Measurements from ENCODE around the gene TSC2. TPM values are rescaled to one million over a fixed set of nuclear protein-coding genes. Genes with fewer than 3 reads are reported as not detected.
"Not testable (repeated sequence)": the region's sequence is repeated elsewhere in the genome, so short reads cannot be mapped to it uniquely, and the experiment has no call there.

Gene TSC2
- total RNA-seq, 2 donors from 2014 or later, result 86.3 to 168 TPM

- no peak for DNase-seq (ENCODE audit: low spot score)
Measured at GRCh38 chr16:2033057-2033908, 14.5 kb upstream of the TSC2 start.

GRCh38 chr16:2033909-2034695, 13.7 kb upstream of the TSC2 start:
- DNase-seq (ENCODE audit: low spot score); H3K27me3 ChIP-seq (replicated peaks; ENCODE audit: insufficient read depth); H3K9me3 ChIP-seq; H3K36me3 ChIP-seq; intact Hi-C loops (cut with DNase I): not testable (repeated sequence)
- Histone ChIP-seq H3K27ac (peak overlapping the region; percentile 77 to 86), H3K4me1 (replicated peaks) (peaks cover 43% of the 10 kb centered on the region), H3K4me3 (peak overlapping the region in 1 of 2 donors; percentile 28)
- WGBS, result 46% methylated on average over 13 of the region's 32 CpGs

More at GRCh38 chr16:2033057-2033908, 14.5 kb upstream of the TSC2 start:
- peaks cover 42% of the 10 kb centered on the region for H3K4me1 ChIP-seq (replicated peaks)
- WGBS, result 27% methylated on average over 20 of the region's 37 CpGs
- TF ChIP-seq CTCF (IDR thresholded peaks at IDR 0.05), result peak in 1 of 4 experiments; percentile 18
- no peak for TF ChIP-seq POLR2A (IDR thresholded peaks at IDR 0.05)
- TF ChIP-seq POLR2AphosphoS5 (IDR thresholded peaks at IDR 0.05), result peak; percentile 10
- intact Hi-C loops (cut with DNase I), result no loop called here
- peak overlapping the region in 1 of 2 donors; percentile 28 for H3K4me3 ChIP-seq
- no peaks in the 10 kb centered on the region for H3K9me3 ChIP-seq
- H3K27ac ChIP-seq, result peak overlapping the region; percentile 77 to 83
- no peaks in the 10 kb centered on the region for H3K36me3 ChIP-seq
- no peaks in the 10 kb centered on the region for H3K27me3 ChIP-seq (replicated peaks; ENCODE audit: insufficient read depth)

GRCh38 chr16:2034696-2035430, 12.9 kb upstream of the TSC2 start:
- Histone ChIP-seq H3K27ac (peak overlapping the region; percentile 86 to 93), H3K27me3 (replicated peaks; ENCODE audit: insufficient read depth) (no peaks in the 10 kb centered on the region), H3K36me3 (no peaks in the 10 kb centered on the region), H3K4me1 (replicated peaks) (peaks cover 45% of the 10 kb centered on the region), H3K4me3 (peak overlapping the region in 1 of 2 donors; percentile 7), H3K9me3 (no peaks in the 10 kb centered on the region)
- no peak for TF ChIP-seq CTCF (IDR thresholded peaks at IDR 0.05)
- 84% methylated on average over 17 of the region's 17 CpGs for WGBS
- intact Hi-C loops (cut with DNase I), result no loop called here
- DNase-seq (ENCODE audit: low spot score), result no peak

- Histone ChIP-seq H3K27me3 (replicated peaks; ENCODE audit: insufficient read depth) (no peaks in the 10 kb centered on the region), H3K9me3 (no peaks in the 10 kb centered on the region), H3K27ac (peak overlapping the region; percentile 86 to 93), H3K36me3 (no peaks in the 10 kb centered on the region), H3K4me3 (peak overlapping the region; percentile 3 to 7), H3K4me1 (replicated peaks) (peaks cover 49% of the 10 kb centered on the region)
- TF ChIP-seq POLR2A (IDR thresholded peaks at IDR 0.05) (no peak), POLR2AphosphoS5 (IDR thresholded peaks at IDR 0.05) (peak; percentile 13)
- no peak for DNase-seq (ENCODE audit: low spot score)
- intact Hi-C loops (cut with DNase I), result no loop called here
- WGBS, result 24% methylated on average over 26 of the region's 34 CpGs
Measured at GRCh38 chr16:2035431-2036199, 12.2 kb upstream of the TSC2 start.

- peak overlapping the region; percentile 86 to 93 for H3K27ac ChIP-seq
- intact Hi-C loops (cut with DNase I), result no loop called here
- no peak for TF ChIP-seq CTCF (IDR thresholded peaks at IDR 0.05)
- TF ChIP-seq POLR2AphosphoS5 (IDR thresholded peaks at IDR 0.05), result no peak
- TF ChIP-seq POLR2A (IDR thresholded peaks at IDR 0.05), result no peak
- no peak for DNase-seq (ENCODE audit: low spot score)
- H3K36me3 ChIP-seq, result no peaks in the 10 kb centered on the region
- 79% methylated on average over 43 of the region's 47 CpGs for WGBS
- H3K9me3 ChIP-seq, result no peaks in the 10 kb centered on the region
- H3K4me3 ChIP-seq, result peak overlapping the region in 1 of 2 donors; percentile 3
- no peaks in the 10 kb centered on the region for H3K27me3 ChIP-seq (replicated peaks; ENCODE audit: insufficient read depth)
- peaks cover 54% of the 10 kb centered on the region for H3K4me1 ChIP-seq (replicated peaks)
Measured at GRCh38 chr16:2036200-2036966, 11.4 kb upstream of the TSC2 start.
